Lung (tissue), 12 donors: ENCODE data around the gene VCL. TPM values are rescaled to one million over a fixed set of nuclear protein-coding genes. Genes with fewer than 3 reads are reported as not detected.
A peak's percentile ranks its signal among the peaks of the same experiment; 100 is the strongest.

Source experiments
- ATAC-seq: fragments of 200-7000 bp; cut with Tn5 transposase; one replicate; pipeline ENCODE4 v1.9.1; 2020; ENCODE audit warnings: moderate number of reproducible peaks; ENCODE audit not compliant: insufficient read depth, low FRiP score
- DNase-seq, 3 donors: peaks; one replicate each; pipeline ENCODE4 v3.0.0-alpha.2; 2013 to 2017
- H3K27ac ChIP-seq, 2 donors: one replicate each; pipeline ENCODE4 v1.5.1; 2013; ENCODE audit warnings: mild to moderate bottlenecking in 2 of 2, moderate library complexity in 2 of 2, control low read depth in 1 of 2, inconsistent platforms in 1 of 2, low read depth in 1 of 2, low read length in 1 of 2
- H3K27me3 ChIP-seq, 3 donors: one replicate each; pipeline ENCODE4 v1.5.1; 2013; ENCODE audit warnings: low read length in 2 of 3; ENCODE audit not compliant: control insufficient read depth in 3 of 3, insufficient read depth in 3 of 3
- H3K36me3 ChIP-seq, 4 donors: one replicate each; pipeline ENCODE4 v1.5.1; 2013; ENCODE audit warnings: low read length in 4 of 4, mild to moderate bottlenecking in 1 of 4, moderate library complexity in 1 of 4; ENCODE audit not compliant: control insufficient read depth in 4 of 4, insufficient read depth in 4 of 4
- H3K4me1 ChIP-seq, 5 donors: one replicate each; pipeline ENCODE4 v1.5.1; 2013; ENCODE audit warnings: low read length in 5 of 5, mild to moderate bottlenecking in 2 of 5, moderate library complexity in 1 of 5; ENCODE audit not compliant: control insufficient read depth in 5 of 5, insufficient read depth in 5 of 5
- H3K4me3 ChIP-seq: one replicate; pipeline ENCODE4 v1.5.1; 2013; ENCODE audit warnings: mild to moderate bottlenecking, control low read depth, moderate library complexity
- H3K9ac ChIP-seq, 2 donors: one replicate each; pipeline ENCODE4 v1.5.1; 2013; ENCODE audit warnings: low read length in 2 of 2, control low read depth in 1 of 2; ENCODE audit not compliant: insufficient read depth in 1 of 2
- H3K9me3 ChIP-seq, 4 donors: one replicate each; pipeline ENCODE4 v1.5.1; 2013; ENCODE audit warnings: low read length in 3 of 4, mild to moderate bottlenecking in 1 of 4, moderate library complexity in 1 of 4; ENCODE audit not compliant: control insufficient read depth in 4 of 4, insufficient read depth in 3 of 4
- WGBS, 2 donors: extraction: QIAGEN DNeasy Blood & Tissue Kit; methylation state at CpG; one replicate each; pipeline ENCODE4 v1.1.7; 2013; 5-methylcytosine and 5-hydroxymethylcytosine counted together
- polyA plus RNA-seq, 2 donors: library from polyadenylated mRNA; stranded (reverse); fragments of 200-250 nt; gene quantifications; one replicate each; pipeline ENCODE4 v1.2.1, GENCODE V29; 2013
- total RNA-seq, 2 donors: library from RNA; depleted of rRNA in 1 of 2; stranded (reverse); fragments of >200 nt in 1 of 2; gene quantifications; one replicate each; pipeline ENCODE4 v1.2.1, GENCODE V29; 2014 to 2021
- TF ChIP-seq, protein P1 (sequence below): IDR thresholded peaks from 2 replicates; pipeline ENCODE4 v1.5.1; 2012; ENCODE audit warnings: mild to moderate bottlenecking; ENCODE audit errors: control extremely low read depth, extremely low read depth
- donor health status: control.
- donor health status: control.
- donor health status: Bipolar disorder and iron deficiency.
- donor health status: healthy.
- donor health status: DM: yes; HTN: yes; CAD: no.

The VCL gene
- total and polyA plus RNA-seq, 4 donors = 24.5 to 181 (median 86.3) TPM

DNA sequence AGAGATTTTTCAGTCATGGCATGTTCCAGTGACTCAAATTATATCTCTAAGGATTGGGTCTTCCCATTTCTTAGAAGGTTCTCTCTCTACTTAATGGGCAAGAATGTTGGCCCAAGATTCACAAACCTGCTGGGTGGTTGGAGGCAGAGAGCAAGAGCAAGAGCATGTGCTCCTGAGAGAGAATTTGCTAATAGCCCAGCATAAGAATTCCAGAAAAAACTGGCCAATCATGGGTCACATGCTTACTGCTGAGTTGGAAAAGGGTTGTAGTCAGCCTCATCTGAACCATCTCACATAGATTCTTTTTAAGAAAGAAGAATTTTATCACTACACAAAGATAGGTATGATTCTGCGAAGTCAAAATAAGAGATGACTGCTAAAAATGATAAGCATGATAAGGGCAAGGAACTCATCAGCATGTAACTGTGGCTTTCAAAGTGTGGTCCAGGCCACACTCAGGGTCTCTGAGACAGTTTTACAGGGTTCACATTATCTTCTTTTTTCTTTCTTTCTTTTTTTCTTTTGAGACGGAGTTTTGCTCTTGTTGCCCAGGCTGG is 8.2 kb upstream of the VCL start:
- ATAC-seq = no peak
- 93 to 98% methylated on average over 2 of the region's 2 CpGs for WGBS, 2 donors

DNA sequence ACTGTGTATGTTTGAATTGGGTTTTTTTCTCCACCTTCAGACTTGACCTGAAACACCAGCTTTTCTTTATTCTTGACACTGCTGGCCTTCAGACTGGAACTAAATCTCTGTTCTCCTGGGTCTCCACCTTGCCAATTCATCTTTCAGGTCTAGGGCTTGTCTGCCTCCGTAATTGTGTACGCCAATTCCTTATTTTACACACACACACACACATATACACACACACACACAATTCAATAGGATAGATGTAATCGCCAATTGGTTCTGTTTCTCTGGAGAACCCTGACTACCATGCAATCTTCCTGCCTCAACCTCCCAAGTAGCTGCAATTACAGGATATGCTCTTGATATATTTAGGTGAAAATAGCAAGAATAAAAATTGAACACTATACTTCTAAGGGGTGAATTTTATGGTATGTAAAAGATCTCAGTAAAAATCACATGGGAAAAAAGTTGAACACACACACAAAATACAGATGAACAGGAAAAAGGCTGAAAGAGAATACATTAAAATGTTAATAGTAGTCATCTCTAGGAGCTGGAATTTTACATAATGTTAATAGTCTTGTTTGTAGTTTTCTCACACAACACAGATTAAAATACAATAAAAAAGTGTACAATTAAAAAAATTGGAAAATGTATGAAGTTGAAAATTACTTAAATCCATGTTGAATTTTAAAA is 6.6 kb upstream of the VCL start:
- no peak overlapping the region for H3K27ac ChIP-seq
- H3K4me1 ChIP-seq = peaks cover 0 to 5% (median 0%) of the 10 kb centered on the region in 5 donors
- no peaks in the 10 kb centered on the region for H3K9me3 ChIP-seq
- no peak overlapping the region for H3K9ac ChIP-seq
- DNase-seq = no peak
- H3K27me3 ChIP-seq = no peaks in the 10 kb centered on the region
- WGBS, 2 donors = 86 to 90% methylated on average over 3 of the region's 3 CpGs
- H3K4me3 ChIP-seq = no peak overlapping the region
- no peaks in the 10 kb centered on the region for H3K36me3 ChIP-seq
- TF ChIP-seq, protein P1, sequence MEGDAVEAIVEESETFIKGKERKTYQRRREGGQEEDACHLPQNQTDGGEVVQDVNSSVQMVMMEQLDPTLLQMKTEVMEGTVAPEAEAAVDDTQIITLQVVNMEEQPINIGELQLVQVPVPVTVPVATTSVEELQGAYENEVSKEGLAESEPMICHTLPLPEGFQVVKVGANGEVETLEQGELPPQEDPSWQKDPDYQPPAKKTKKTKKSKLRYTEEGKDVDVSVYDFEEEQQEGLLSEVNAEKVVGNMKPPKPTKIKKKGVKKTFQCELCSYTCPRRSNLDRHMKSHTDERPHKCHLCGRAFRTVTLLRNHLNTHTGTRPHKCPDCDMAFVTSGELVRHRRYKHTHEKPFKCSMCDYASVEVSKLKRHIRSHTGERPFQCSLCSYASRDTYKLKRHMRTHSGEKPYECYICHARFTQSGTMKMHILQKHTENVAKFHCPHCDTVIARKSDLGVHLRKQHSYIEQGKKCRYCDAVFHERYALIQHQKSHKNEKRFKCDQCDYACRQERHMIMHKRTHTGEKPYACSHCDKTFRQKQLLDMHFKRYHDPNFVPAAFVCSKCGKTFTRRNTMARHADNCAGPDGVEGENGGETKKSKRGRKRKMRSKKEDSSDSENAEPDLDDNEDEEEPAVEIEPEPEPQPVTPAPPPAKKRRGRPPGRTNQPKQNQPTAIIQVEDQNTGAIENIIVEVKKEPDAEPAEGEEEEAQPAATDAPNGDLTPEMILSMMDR = no peak
- ATAC-seq = no peak

More for the DNA sequence above, 8.2 kb upstream of the VCL start:
- Histone ChIP-seq H3K9ac (no peak overlapping the region), H3K9me3 (no peaks in the 10 kb centered on the region), H3K36me3 (no peaks in the 10 kb centered on the region), H3K27ac (no peak overlapping the region), H3K27me3 (no peaks in the 10 kb centered on the region), H3K4me1 (peaks cover 0 to under 1% (median 0%) of the 10 kb centered on the region in 5 donors), H3K4me3 (no peak overlapping the region)
- no peak for DNase-seq
- TF ChIP-seq, protein P1 = no peak

DNA sequence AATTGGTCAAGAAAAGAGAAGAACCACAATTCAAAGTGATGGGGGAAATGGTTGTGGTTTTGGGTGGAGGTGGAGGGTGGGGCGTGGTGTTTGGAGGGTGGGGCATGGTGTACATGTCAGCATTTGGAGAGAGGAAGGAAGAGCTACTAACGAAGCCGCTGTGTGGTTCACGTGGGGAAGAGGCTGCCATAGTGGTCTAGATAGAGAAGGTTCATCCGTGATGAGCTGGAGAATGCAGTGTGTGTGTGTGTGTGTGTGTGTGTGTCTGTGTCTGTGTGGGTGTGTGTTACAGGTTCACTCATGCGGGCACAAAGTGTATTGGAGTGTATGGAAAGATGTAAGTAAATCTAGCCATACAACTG is 6.1 kb upstream of the VCL start:
- DNase-seq (no peak), ATAC-seq (peak; percentile 75)
- WGBS, 2 donors = 35 to 59% methylated on average over 6 of the region's 6 CpGs
- Histone ChIP-seq H3K4me3 (no peak overlapping the region), H3K27ac (peak overlapping the region in 1 of 2 donors; percentile 77), H3K4me1 (peaks cover 0 to 5% (median 0%) of the 10 kb centered on the region in 5 donors), H3K36me3 (no peaks in the 10 kb centered on the region), H3K9me3 (no peaks in the 10 kb centered on the region), H3K27me3 (no peaks in the 10 kb centered on the region), H3K9ac (no peak overlapping the region)
- TF ChIP-seq, protein P1 = no peak
